Measurements from ENCODE around the gene ABHD14A. TPM values are rescaled to one million over a fixed set of nuclear protein-coding genes. Genes with fewer than 3 reads are reported as not detected.
A peak's percentile ranks its signal among the peaks of the same experiment; 100 is the strongest.

The ABHD14A gene
- total and polyA plus RNA-seq, 2 donors (not counting 1 experiment from before 2014, with no cell fraction given): 5.1 to 10.2 TPM

GRCh38 chr3:52012699-52013098, 37.8 kb downstream of the ABHD14A start:
- Histone ChIP-seq H3K36me3 (ENCODE audit: control insufficient read depth, insufficient read depth, low read length) (no peaks in the 10 kb centered on the region), H3K27ac (ENCODE audit: insufficient read depth, low read length) (no peak overlapping the region), H3K9me3 (ENCODE audit: control insufficient read depth, insufficient read depth, low read depth, low read length) (no peaks in the 10 kb centered on the region), H3K27me3 (ENCODE audit: control insufficient read depth, insufficient read depth, low read length) (no peaks in the 10 kb centered on the region), H3K79me2 (ENCODE audit: control insufficient read depth, insufficient read depth, low read length) (no peaks in the 10 kb centered on the region), H3K4me1 (ENCODE audit: control insufficient read depth, extremely low read depth, insufficient read depth, low read length) (peaks cover 3% of the 10 kb centered on the region), H3K4me3 (replicated peaks in 1 of 4; ENCODE audit: control extremely low read depth in 1 of 4, insufficient read depth in 1 of 4, low read depth in 3 of 4, low read length in 4 of 4) (no peak overlapping the region), H2AFZ (ENCODE audit: low read length) (no peak overlapping the region), H4K20me1 (ENCODE audit: control insufficient read depth, extremely low read depth, insufficient read depth, low read length) (no peaks in the 10 kb centered on the region), H3K4me2 (ENCODE audit: extremely low read depth, insufficient read depth, low read length) (no peak overlapping the region), H3K9ac (ENCODE audit: insufficient read depth, low read length) (no peak overlapping the region)
- no peak for DNase-seq (ENCODE audit: low read depth in 2 of 2)
- no peak for TF ChIP-seq CTCF (conservative IDR thresholded peaks at IDR 0.05 in 1 of 2, IDR thresholded peaks at IDR 0.05 in 1 of 2; ENCODE audit: low read depth in 1 of 2, low read length in 2 of 2)
- no peak for TF ChIP-seq EZH2 (IDR thresholded peaks at IDR 0.05; ENCODE audit: low read length, missing control alignments)

- no peak for TF ChIP-seq CTCF (conservative IDR thresholded peaks at IDR 0.05 in 1 of 2, IDR thresholded peaks at IDR 0.05 in 1 of 2; ENCODE audit: low read depth in 1 of 2, low read length in 2 of 2)
- no peak for TF ChIP-seq EZH2 (IDR thresholded peaks at IDR 0.05; ENCODE audit: low read length, missing control alignments)
- no peak overlapping the region for H2AFZ ChIP-seq (ENCODE audit: low read length)
- no peaks in the 10 kb centered on the region for H3K27me3 ChIP-seq (ENCODE audit: control insufficient read depth, insufficient read depth, low read length)
- H3K4me1 ChIP-seq (ENCODE audit: control insufficient read depth, extremely low read depth, insufficient read depth, low read length): peaks cover 3% of the 10 kb centered on the region
- no peaks in the 10 kb centered on the region for H3K36me3 ChIP-seq (ENCODE audit: control insufficient read depth, insufficient read depth, low read length)
- H3K9ac ChIP-seq (ENCODE audit: insufficient read depth, low read length): no peak overlapping the region
- no peak for DNase-seq (ENCODE audit: low read depth in 2 of 2)
- H3K4me2 ChIP-seq (ENCODE audit: extremely low read depth, insufficient read depth, low read length): no peak overlapping the region
- no peaks in the 10 kb centered on the region for H4K20me1 ChIP-seq (ENCODE audit: control insufficient read depth, extremely low read depth, insufficient read depth, low read length)
- no peaks in the 10 kb centered on the region for H3K79me2 ChIP-seq (ENCODE audit: control insufficient read depth, insufficient read depth, low read length)
- no peaks in the 10 kb centered on the region for H3K9me3 ChIP-seq (ENCODE audit: control insufficient read depth, insufficient read depth, low read depth, low read length)
- H3K27ac ChIP-seq (ENCODE audit: insufficient read depth, low read length): no peak overlapping the region
- no peak overlapping the region for H3K4me3 ChIP-seq (replicated peaks in 1 of 4; ENCODE audit: control extremely low read depth in 1 of 4, insufficient read depth in 1 of 4, low read depth in 3 of 4, low read length in 4 of 4)
Observed at GRCh38 chr3:52013802-52014598, 39.1 kb downstream of the ABHD14A start.

- H2AFZ ChIP-seq (ENCODE audit: low read length): no peak overlapping the region
- no peak overlapping the region for H3K27ac ChIP-seq (ENCODE audit: insufficient read depth, low read length)
- peaks cover 5% of the 10 kb centered on the region for H3K4me1 ChIP-seq (ENCODE audit: control insufficient read depth, extremely low read depth, insufficient read depth, low read length)
- H3K4me3 ChIP-seq (replicated peaks in 1 of 4; ENCODE audit: control extremely low read depth in 1 of 4, insufficient read depth in 1 of 4, low read depth in 3 of 4, low read length in 4 of 4): no peak overlapping the region
- H3K79me2 ChIP-seq (ENCODE audit: control insufficient read depth, insufficient read depth, low read length): no peaks in the 10 kb centered on the region
- H3K27me3 ChIP-seq (ENCODE audit: control insufficient read depth, insufficient read depth, low read length): no peaks in the 10 kb centered on the region
- TF ChIP-seq CTCF (conservative IDR thresholded peaks at IDR 0.05 in 1 of 2, IDR thresholded peaks at IDR 0.05 in 1 of 2; ENCODE audit: low read depth in 1 of 2, low read length in 2 of 2) (peak; percentile 31 to 53), EZH2 (IDR thresholded peaks at IDR 0.05; ENCODE audit: low read length, missing control alignments) (no peak)
- no peaks in the 10 kb centered on the region for H3K36me3 ChIP-seq (ENCODE audit: control insufficient read depth, insufficient read depth, low read length)
- H4K20me1 ChIP-seq (ENCODE audit: control insufficient read depth, extremely low read depth, insufficient read depth, low read length): no peaks in the 10 kb centered on the region
- DNase-seq (ENCODE audit: low read depth in 2 of 2): peak in 1 of 2 donors; percentile 23
- H3K9me3 ChIP-seq (ENCODE audit: control insufficient read depth, insufficient read depth, low read depth, low read length): no peaks in the 10 kb centered on the region
- no peak overlapping the region for H3K9ac ChIP-seq (ENCODE audit: insufficient read depth, low read length)
- no peak overlapping the region for H3K4me2 ChIP-seq (ENCODE audit: extremely low read depth, insufficient read depth, low read length)
Observed at GRCh38 chr3:52014613-52015012, 39.7 kb downstream of the ABHD14A start.

Measured in fibroblast of lung (primary cell).